ENCODE data around the gene CD160. TPM values are rescaled to one million over a fixed set of nuclear protein-coding genes. Genes with fewer than 3 reads are reported as not detected.
"Not testable (repeated sequence)": the region's sequence is repeated elsewhere in the genome, so short reads cannot be mapped to it uniquely, and the experiment has no call there.

CD160 gene
- total and polyA plus RNA-seq, 4 donors: 0.21 to 0.63 (median 0.52) TPM

DNA sequence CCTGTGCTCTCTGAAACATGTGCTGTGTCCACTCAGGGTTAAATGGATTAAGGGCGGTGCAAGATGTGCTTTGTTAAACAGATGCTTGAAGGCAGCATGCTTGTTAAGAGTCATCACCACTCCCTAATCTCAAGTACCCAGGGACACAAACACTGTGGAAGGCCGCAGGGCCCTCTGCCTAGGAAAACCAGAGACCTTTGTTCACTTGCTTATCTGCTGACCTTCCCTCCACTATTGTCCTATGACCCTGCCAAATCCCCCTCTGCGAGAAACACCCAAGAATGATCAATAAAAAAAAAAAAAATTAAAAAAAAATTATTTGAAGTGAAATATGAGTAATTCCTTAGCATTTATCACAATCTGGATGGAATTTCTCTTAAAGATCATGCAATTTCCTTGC is 45.8 kb downstream of the CD160 start:
- H3K4me1 ChIP-seq (ENCODE audit: control insufficient read depth in 5 of 5, insufficient read depth in 5 of 5, low read length in 5 of 5); H3K27ac ChIP-seq (ENCODE audit: low read depth in 1 of 2, low read length in 1 of 2); H3K9me3 ChIP-seq (ENCODE audit: control insufficient read depth in 4 of 4, insufficient read depth in 3 of 4, low read length in 3 of 4); H3K4me3 ChIP-seq; H3K27me3 ChIP-seq (ENCODE audit: control insufficient read depth in 3 of 3, insufficient read depth in 3 of 3, low read length in 2 of 3); H3K9ac ChIP-seq (ENCODE audit: insufficient read depth in 1 of 2, low read length in 2 of 2); DNase-seq; ATAC-seq (ENCODE audit: insufficient read depth, low FRiP score): not testable (repeated sequence)
- peaks cover 0 to 13% (median 4%) of the 10 kb centered on the region in 4 donors for H3K36me3 ChIP-seq (ENCODE audit: control insufficient read depth in 4 of 4, insufficient read depth in 4 of 4, low read length in 4 of 4)
- 73 to 93% methylated on average over 1 to 2 of the region's 3 CpGs for WGBS, 2 donors

DNA sequence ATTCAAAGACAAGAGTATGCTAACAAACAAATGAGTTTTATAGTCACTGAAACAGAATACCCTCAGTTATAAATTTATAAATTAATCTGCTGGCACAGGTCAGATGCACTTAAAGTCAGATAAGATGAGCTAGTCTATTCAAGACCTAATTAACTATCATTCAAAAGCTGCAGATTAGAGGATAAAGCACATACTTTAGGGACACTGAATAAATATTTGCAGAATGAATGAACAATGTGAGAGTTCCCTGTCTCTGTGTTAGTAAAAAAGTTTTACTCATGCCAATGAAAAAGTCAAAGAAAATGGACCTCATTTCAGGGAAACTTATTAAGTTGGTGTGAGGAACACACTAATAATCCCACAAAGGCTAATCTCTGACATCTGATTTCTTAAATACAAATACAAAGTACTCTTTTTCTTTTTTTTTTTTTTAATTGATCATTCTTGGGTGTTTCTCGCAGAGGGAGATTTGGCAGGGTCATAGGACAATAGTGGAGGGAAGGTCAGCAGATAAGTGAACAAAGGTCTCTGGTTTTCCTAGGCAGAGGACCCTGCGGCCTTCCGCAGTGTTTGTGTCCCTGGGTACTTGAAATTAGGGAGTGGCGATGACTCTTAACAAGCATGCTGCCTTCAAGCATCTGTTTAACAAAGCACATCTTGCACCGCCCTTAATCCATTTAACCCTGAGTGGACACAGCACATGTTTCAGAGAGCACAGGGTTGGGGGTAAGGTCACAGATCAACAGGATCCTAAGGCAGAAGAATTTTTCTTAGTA is 46.5 kb downstream of the CD160 start:
- WGBS, 2 donors: 71 to 82% methylated on average over 4 of the region's 5 CpGs
- not testable (repeated sequence) for H3K4me1 ChIP-seq (ENCODE audit: control insufficient read depth in 5 of 5, insufficient read depth in 5 of 5, low read length in 5 of 5); H3K9ac ChIP-seq (ENCODE audit: insufficient read depth in 1 of 2, low read length in 2 of 2); H3K9me3 ChIP-seq (ENCODE audit: control insufficient read depth in 4 of 4, insufficient read depth in 3 of 4, low read length in 3 of 4); DNase-seq; H3K27me3 ChIP-seq (ENCODE audit: control insufficient read depth in 3 of 3, insufficient read depth in 3 of 3, low read length in 2 of 3); H3K4me3 ChIP-seq; ATAC-seq (ENCODE audit: insufficient read depth, low FRiP score)
- H3K27ac ChIP-seq (ENCODE audit: low read depth in 1 of 2, low read length in 1 of 2): peak overlapping the region in 1 of 2 donors; percentile 9
- H3K36me3 ChIP-seq (ENCODE audit: control insufficient read depth in 4 of 4, insufficient read depth in 4 of 4, low read length in 4 of 4): peaks cover 0 to 13% (median 6%) of the 10 kb centered on the region in 4 donors

DNA sequence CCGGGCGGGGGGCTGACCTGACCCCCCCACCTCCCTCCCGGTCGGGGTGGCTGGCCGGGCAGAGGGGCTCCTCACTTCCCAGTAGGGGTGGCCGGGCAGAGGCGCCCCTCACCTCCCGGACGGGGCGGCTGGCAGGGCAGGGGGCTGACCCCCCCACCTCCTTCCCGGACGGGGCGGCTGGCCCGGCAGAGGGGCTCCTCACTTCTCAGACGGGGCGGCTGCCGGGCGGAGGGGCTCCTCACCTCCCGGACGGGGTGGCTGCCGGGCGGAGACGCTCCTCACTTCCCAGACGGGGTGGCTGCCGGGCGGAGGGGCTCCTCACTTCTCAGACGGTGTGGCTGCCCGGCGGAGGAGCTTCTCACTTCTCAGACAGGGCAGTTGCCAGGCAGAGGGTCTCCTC is 47.6 kb downstream of the CD160 start:
- H3K4me3 ChIP-seq; H3K27ac ChIP-seq (ENCODE audit: low read depth in 1 of 2, low read length in 1 of 2); H3K27me3 ChIP-seq (ENCODE audit: control insufficient read depth in 3 of 3, insufficient read depth in 3 of 3, low read length in 2 of 3); ATAC-seq (ENCODE audit: insufficient read depth, low FRiP score); H3K9ac ChIP-seq (ENCODE audit: insufficient read depth in 1 of 2, low read length in 2 of 2); H3K4me1 ChIP-seq (ENCODE audit: control insufficient read depth in 5 of 5, insufficient read depth in 5 of 5, low read length in 5 of 5); DNase-seq; H3K9me3 ChIP-seq (ENCODE audit: control insufficient read depth in 4 of 4, insufficient read depth in 3 of 4, low read length in 3 of 4): not testable (repeated sequence)
- peaks cover 5 to 12% (median 11%) of the 10 kb centered on the region in 4 donors for H3K36me3 ChIP-seq (ENCODE audit: control insufficient read depth in 4 of 4, insufficient read depth in 4 of 4, low read length in 4 of 4)
- 97 to 99% methylated on average over 21 to 29 of the region's 29 CpGs for WGBS, 2 donors

DNA sequence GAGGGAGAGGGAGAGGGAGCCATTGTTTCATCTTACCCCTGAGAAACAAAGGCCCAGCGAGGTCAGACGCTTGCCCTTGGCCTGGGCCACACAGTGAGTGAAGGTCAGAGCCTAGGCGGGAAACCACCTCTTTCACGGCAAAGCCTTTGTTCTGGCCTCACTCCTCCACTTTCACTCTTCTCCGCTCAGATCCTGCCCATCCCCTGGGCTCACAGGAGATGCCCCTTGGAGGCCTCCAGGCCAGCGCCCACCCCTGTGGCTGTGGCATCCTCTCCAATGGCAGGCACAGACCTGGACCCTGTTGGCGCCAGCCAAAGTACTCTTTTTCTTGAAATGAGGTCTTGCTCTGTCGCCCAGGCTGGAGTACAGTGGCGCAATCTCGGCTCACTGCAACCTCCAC is 48.7 kb downstream of the CD160 start:
- H3K9me3 ChIP-seq (ENCODE audit: control insufficient read depth in 4 of 4, insufficient read depth in 3 of 4, low read length in 3 of 4); DNase-seq; H3K4me1 ChIP-seq (ENCODE audit: control insufficient read depth in 5 of 5, insufficient read depth in 5 of 5, low read length in 5 of 5); ATAC-seq (ENCODE audit: insufficient read depth, low FRiP score); H3K27me3 ChIP-seq (ENCODE audit: control insufficient read depth in 3 of 3, insufficient read depth in 3 of 3, low read length in 2 of 3); H3K4me3 ChIP-seq; H3K9ac ChIP-seq (ENCODE audit: insufficient read depth in 1 of 2, low read length in 2 of 2); H3K27ac ChIP-seq (ENCODE audit: low read depth in 1 of 2, low read length in 1 of 2): not testable (repeated sequence)
- peaks cover 8 to 13% (median 9%) of the 10 kb centered on the region in 4 donors for H3K36me3 ChIP-seq (ENCODE audit: control insufficient read depth in 4 of 4, insufficient read depth in 4 of 4, low read length in 4 of 4)
- 99% methylated on average over 9 to 10 of the region's 10 CpGs for WGBS, 2 donors

DNA sequence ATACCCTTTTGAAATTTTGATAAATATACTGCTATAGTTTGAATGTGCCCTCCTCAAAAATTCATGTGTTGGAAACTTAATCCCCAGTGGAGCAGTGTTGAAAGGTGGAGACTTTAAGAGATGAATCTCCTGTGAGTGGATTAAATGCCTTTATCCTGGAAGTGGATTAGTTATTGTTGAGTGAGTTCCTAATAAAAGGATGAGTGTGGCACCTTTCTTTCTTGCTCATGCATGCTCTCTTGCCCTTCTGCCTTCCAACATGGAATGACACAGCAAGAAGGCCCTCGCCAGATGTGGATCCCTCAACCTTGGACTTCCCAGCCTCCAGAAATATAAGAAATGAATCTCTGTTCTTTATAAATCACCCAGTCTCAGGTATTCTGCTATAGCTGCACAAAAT is 51.8 kb downstream of the CD160 start:
- Histone ChIP-seq H3K27ac (ENCODE audit: low read depth in 1 of 2, low read length in 1 of 2) (no peak overlapping the region), H3K4me3 (no peak overlapping the region), H3K27me3 (ENCODE audit: control insufficient read depth in 3 of 3, insufficient read depth in 3 of 3, low read length in 2 of 3) (no peaks in the 10 kb centered on the region), H3K36me3 (ENCODE audit: control insufficient read depth in 4 of 4, insufficient read depth in 4 of 4, low read length in 4 of 4) (peaks cover 8 to 17% (median 13%) of the 10 kb centered on the region in 4 donors), H3K9me3 (ENCODE audit: control insufficient read depth in 4 of 4, insufficient read depth in 3 of 4, low read length in 3 of 4) (no peaks in the 10 kb centered on the region), H3K4me1 (ENCODE audit: control insufficient read depth in 5 of 5, insufficient read depth in 5 of 5, low read length in 5 of 5) (peaks cover 0 to 6% (median 0%) of the 10 kb centered on the region in 5 donors), H3K9ac (ENCODE audit: insufficient read depth in 1 of 2, low read length in 2 of 2) (no peak overlapping the region)
- 93 to 96% methylated on average over 1 of the region's 1 CpG for WGBS, 2 donors
- TF ChIP-seq, protein P1, sequence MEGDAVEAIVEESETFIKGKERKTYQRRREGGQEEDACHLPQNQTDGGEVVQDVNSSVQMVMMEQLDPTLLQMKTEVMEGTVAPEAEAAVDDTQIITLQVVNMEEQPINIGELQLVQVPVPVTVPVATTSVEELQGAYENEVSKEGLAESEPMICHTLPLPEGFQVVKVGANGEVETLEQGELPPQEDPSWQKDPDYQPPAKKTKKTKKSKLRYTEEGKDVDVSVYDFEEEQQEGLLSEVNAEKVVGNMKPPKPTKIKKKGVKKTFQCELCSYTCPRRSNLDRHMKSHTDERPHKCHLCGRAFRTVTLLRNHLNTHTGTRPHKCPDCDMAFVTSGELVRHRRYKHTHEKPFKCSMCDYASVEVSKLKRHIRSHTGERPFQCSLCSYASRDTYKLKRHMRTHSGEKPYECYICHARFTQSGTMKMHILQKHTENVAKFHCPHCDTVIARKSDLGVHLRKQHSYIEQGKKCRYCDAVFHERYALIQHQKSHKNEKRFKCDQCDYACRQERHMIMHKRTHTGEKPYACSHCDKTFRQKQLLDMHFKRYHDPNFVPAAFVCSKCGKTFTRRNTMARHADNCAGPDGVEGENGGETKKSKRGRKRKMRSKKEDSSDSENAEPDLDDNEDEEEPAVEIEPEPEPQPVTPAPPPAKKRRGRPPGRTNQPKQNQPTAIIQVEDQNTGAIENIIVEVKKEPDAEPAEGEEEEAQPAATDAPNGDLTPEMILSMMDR (IDR thresholded peaks at IDR 0.05; ENCODE audit: control extremely low read depth, extremely low read depth): no peak
- DNase-seq: no peak
- ATAC-seq (ENCODE audit: insufficient read depth, low FRiP score): no peak

Measured in lung (tissue), 12 donors.